Esophagus squamous epithelium (tissue), 5 donors: ENCODE results near the gene DACT2. TPM values are rescaled to one million over a fixed set of nuclear protein-coding genes. Genes with fewer than 3 reads are reported as not detected.

Experiments
- DNase-seq: peaks from one replicate; lab custom pipeline; 2025; lab: John Stamatoyannopoulos, UW
- H3K27ac ChIP-seq, 4 donors: fragments of 200-600 bp; sonication (generic); one replicate each; pipeline ENCODE4 v1.5.1; 2016 to 2019; ENCODE audit warnings: mild to moderate bottlenecking in 1 of 4
- H3K27me3 ChIP-seq, 4 donors: fragments of 200-600 bp; sonication (generic); 1 replicate in 3 of 4; 2 replicates in 1 of 4; pipeline versions ENCODE4 v1.5.1 to v1.6.0; 2017 to 2021; ENCODE audit warnings: antibody characterized with exemption in 1 of 4
- H3K36me3 ChIP-seq, 3 donors: fragments of 200-600 bp; sonication (generic); one replicate each; pipeline ENCODE4 v1.5.1; 2016 to 2019
- H3K4me1 ChIP-seq, 3 donors: fragments of 200-600 bp; sonication (generic); one replicate each; pipeline ENCODE4 v1.5.1; 2017 to 2019
- H3K4me3 ChIP-seq, 4 donors: fragments of 200-600 bp; sonication (generic); 1 replicate in 3 of 4; 2 replicates in 1 of 4; pipeline ENCODE4 v1.5.1; 2016 to 2019; ENCODE audit warnings: mild to moderate bottlenecking in 2 of 4, moderate library complexity in 1 of 4
- H3K9me3 ChIP-seq, 3 donors: fragments of 200-600 bp; sonication (generic); one replicate each; pipeline ENCODE4 v1.5.1; 2016 to 2019
- CTCF ChIP-seq, 6 experiments: fragments of 450-650 bp in 4 of 6; fragments of 200-600 bp in 2 of 6; sonication (generic) in 2 of 6; IDR thresholded peaks; one replicate each; pipeline ENCODE4 v1.5.1; 2016 to 2019; ENCODE audit warnings: antibody characterized with exemption in 6 of 6, mild to moderate bottlenecking in 4 of 6, moderate library complexity in 4 of 6
- POLR2A ChIP-seq, 4 donors: fragments of 450-650 bp; IDR thresholded peaks; one replicate each; pipeline ENCODE4 v1.6.1; 2017; ENCODE audit warnings: antibody characterized with exemption in 4 of 4, mild to moderate bottlenecking in 4 of 4, moderate library complexity in 3 of 4
- WGBS, 2 donors: methylation state at CpG; one replicate each; pipeline ENCODE4 v1.1.5; 2018; 5-methylcytosine and 5-hydroxymethylcytosine counted together
- intact Hi-C: fragments of 100-400 bp; cut with DNase I; formaldehyde crosslinking; loops from one replicate; pipeline ENCODE4 v1.15.0; 2022
- total RNA-seq, 4 donors: library from RNA; depleted of rRNA; stranded (reverse); fragments of >200 nt; gene quantifications; one replicate each; pipeline ENCODE4 v1.1.0, GENCODE V29; 2016
- donor health status: DM: yes; HTN: yes; CAD: no.

The DACT2 gene
- total RNA-seq, 4 donors from 2014 or later = 0.57 to 2.8 (median 1.9) TPM

GRCh38 chr6:168305096-168305749 lies 14.4 kb downstream of the DACT2 start:
- Histone ChIP-seq H3K4me1 (no peaks in the 10 kb centered on the region), H3K36me3 (peaks cover 0 to 18% (median 0%) of the 10 kb centered on the region in 3 donors), H3K4me3 (no peak overlapping the region), H3K9me3 (no peaks in the 10 kb centered on the region), H3K27ac (no peak overlapping the region), H3K27me3 (no peaks in the 10 kb centered on the region)
- DNase-seq = no peak
- intact Hi-C loops = no loop called here
- TF ChIP-seq POLR2A (IDR thresholded peaks at IDR 0.05) = no peak
- TF ChIP-seq CTCF (IDR thresholded peaks at IDR 0.05) = no peak
- 60 to 80% methylated on average over 13 to 19 of the region's 20 CpGs for WGBS, 2 donors

GRCh38 chr6:168304752-168305015 lies 14.9 kb downstream of the DACT2 start:
- peaks cover 0 to 18% (median 0%) of the 10 kb centered on the region in 3 donors for H3K36me3 ChIP-seq
- intact Hi-C loops = no loop called here
- no peak overlapping the region for H3K27ac ChIP-seq
- TF ChIP-seq POLR2A (IDR thresholded peaks at IDR 0.05) (no peak), CTCF (IDR thresholded peaks at IDR 0.05) (no peak)
- WGBS, 2 donors = 88% methylated on average over 2 to 7 of the region's 7 CpGs
- H3K27me3 ChIP-seq = no peaks in the 10 kb centered on the region
- no peaks in the 10 kb centered on the region for H3K4me1 ChIP-seq
- no peak overlapping the region for H3K4me3 ChIP-seq
- DNase-seq = no peak
- H3K9me3 ChIP-seq = no peaks in the 10 kb centered on the region

GRCh38 chr6:168303982-168304751 lies 15.4 kb downstream of the DACT2 start:
- Histone ChIP-seq H3K4me3 (no peak overlapping the region), H3K9me3 (no peaks in the 10 kb centered on the region), H3K27ac (no peak overlapping the region), H3K36me3 (peaks cover 0 to 18% (median 0%) of the 10 kb centered on the region in 3 donors), H3K4me1 (no peaks in the 10 kb centered on the region), H3K27me3 (no peaks in the 10 kb centered on the region)
- DNase-seq = no peak
- TF ChIP-seq POLR2A (IDR thresholded peaks at IDR 0.05) (no peak), CTCF (IDR thresholded peaks at IDR 0.05) (no peak)
- intact Hi-C loops = no loop called here
- 82 to 85% methylated on average over 11 to 16 of the region's 16 CpGs for WGBS, 2 donors

GRCh38 chr6:168302534-168302933 lies 17.0 kb downstream of the DACT2 start:
- 76 to 85% methylated on average over 5 of the region's 5 CpGs for WGBS, 2 donors
- no peak overlapping the region for H3K27ac ChIP-seq
- TF ChIP-seq POLR2A (IDR thresholded peaks at IDR 0.05) (no peak), CTCF (IDR thresholded peaks at IDR 0.05) (no peak)
- no peaks in the 10 kb centered on the region for H3K4me1 ChIP-seq
- H3K4me3 ChIP-seq = no peak overlapping the region
- no peaks in the 10 kb centered on the region for H3K9me3 ChIP-seq
- no peak for DNase-seq
- no peaks in the 10 kb centered on the region for H3K27me3 ChIP-seq
- intact Hi-C loops = no loop called here
- peaks cover 0 to 3% (median 0%) of the 10 kb centered on the region in 3 donors for H3K36me3 ChIP-seq

DNA sequence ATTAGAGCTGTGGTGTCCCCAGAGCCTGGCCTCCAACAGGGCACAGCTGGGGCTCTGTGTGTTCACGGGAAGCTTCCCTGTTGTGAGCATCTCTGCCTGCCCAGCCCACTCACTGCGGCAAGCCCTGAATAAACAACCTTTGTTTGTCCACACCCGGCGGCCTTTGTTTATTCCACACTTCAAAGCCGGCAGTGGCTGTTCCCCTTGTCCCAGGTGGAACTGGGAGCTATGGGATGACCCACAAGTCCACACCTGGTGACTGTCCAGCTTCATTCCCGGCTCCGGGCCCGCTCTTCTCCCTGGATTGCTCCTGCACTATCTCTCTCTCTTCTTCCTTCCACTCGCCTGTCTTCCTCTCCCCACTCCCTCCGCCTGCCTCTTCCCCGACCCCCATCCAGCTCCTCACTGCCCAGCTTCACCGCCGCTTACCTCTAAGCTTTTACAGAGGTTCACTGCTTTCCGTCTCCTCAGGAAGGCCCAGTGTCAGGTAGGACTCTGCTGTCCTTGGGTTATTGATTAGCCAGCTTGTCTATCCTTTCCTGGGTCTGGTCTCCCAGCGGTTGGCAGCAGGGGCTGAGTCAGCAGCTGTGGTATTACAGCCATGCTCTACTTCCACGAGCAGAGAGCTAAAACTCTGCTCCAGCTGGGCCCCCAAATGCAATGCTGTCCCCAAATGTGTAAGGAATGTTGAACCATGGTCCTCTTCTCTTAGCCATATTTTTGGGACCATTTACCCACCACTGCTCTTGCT lies 17.8 kb downstream of the DACT2 start:
- intact Hi-C loops = no loop called here
- Histone ChIP-seq H3K36me3 (no peaks in the 10 kb centered on the region), H3K27ac (no peak overlapping the region), H3K9me3 (no peaks in the 10 kb centered on the region), H3K4me3 (no peak overlapping the region), H3K4me1 (no peaks in the 10 kb centered on the region), H3K27me3 (no peaks in the 10 kb centered on the region)
- 70 to 83% methylated on average over 13 to 15 of the region's 16 CpGs for WGBS, 2 donors
- no peak for DNase-seq
- TF ChIP-seq CTCF (IDR thresholded peaks at IDR 0.05) = no peak
- no peak for TF ChIP-seq POLR2A (IDR thresholded peaks at IDR 0.05)
